ENCODE measurements around the gene IGF1. TPM values are rescaled to one million over a fixed set of nuclear protein-coding genes. Genes with fewer than 3 reads are reported as not detected.
A peak's percentile ranks its signal among the peaks of the same experiment; 100 is the strongest.

Gene IGF1
- total and polyA plus RNA-seq, 9 of the 15 experiments (the other 6 are each of a cell fraction or from before 2014, with no cell fraction given), result 3.7 to 13.9 (median 4.5) TPM

DNA sequence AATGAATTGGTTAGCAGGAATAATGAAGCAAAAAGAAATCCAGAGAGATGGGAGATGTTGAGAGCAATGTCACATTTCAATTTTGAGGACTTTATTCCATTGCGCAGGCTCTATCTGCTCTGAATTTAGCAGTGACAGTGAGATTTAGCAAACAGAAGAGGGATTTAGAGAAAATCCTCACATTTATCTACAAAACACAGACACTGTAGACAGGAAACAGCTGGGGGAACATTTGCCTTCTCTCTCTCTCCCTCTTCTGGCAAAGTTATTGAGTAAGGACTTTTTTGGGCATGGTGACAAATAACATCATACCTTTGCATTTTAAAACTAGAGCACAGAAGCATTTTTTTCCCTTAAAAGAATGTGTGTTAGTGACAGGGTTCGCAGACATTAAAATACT is at the start of gene IGF1 (continued):
- TF ChIP-seq POLR2AphosphoS5 (IDR thresholded peaks at IDR 0.05; ENCODE audit: control insufficient read depth, insufficient read depth, low read depth, low read length) (peak; percentile 63; the same call in 1 of the 2 replicates), ZNF584 (CRISPR knock-in tag; IDR thresholded peaks at IDR 0.05; ENCODE audit: low read depth) (no peak), PTTG1 (tag; IDR thresholded peaks at IDR 0.05; ENCODE audit: low read depth) (no peak), MYC (IDR thresholded peaks at IDR 0.05; ENCODE audit: low read depth, low read length) (no peak), MYC (CRISPR knock-in tag; IDR thresholded peaks at IDR 0.05; ENCODE audit: borderline replicate concordance, low read depth) (no peak), ZNF830 (CRISPR knock-in tag; IDR thresholded peaks at IDR 0.05) (no peak), BACH1 (tag; IDR thresholded peaks at IDR 0.05) (no peak), KHSRP (IDR thresholded peaks at IDR 0.05) (no peak), SOX6 (IDR thresholded peaks at IDR 0.05) (no peak), CREM (IDR thresholded peaks at IDR 0.05; ENCODE audit: low read depth) (no peak)
- TF ChIP-seq, protein P1, sequence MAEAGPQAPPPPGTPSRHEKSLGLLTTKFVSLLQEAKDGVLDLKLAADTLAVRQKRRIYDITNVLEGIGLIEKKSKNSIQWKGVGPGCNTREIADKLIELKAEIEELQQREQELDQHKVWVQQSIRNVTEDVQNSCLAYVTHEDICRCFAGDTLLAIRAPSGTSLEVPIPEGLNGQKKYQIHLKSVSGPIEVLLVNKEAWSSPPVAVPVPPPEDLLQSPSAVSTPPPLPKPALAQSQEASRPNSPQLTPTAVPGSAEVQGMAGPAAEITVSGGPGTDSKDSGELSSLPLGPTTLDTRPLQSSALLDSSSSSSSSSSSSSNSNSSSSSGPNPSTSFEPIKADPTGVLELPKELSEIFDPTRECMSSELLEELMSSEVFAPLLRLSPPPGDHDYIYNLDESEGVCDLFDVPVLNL (CRISPR knock-in tag; IDR thresholded peaks at IDR 0.05; ENCODE audit: low read depth), result no peak
- TF ChIP-seq, protein P2, sequence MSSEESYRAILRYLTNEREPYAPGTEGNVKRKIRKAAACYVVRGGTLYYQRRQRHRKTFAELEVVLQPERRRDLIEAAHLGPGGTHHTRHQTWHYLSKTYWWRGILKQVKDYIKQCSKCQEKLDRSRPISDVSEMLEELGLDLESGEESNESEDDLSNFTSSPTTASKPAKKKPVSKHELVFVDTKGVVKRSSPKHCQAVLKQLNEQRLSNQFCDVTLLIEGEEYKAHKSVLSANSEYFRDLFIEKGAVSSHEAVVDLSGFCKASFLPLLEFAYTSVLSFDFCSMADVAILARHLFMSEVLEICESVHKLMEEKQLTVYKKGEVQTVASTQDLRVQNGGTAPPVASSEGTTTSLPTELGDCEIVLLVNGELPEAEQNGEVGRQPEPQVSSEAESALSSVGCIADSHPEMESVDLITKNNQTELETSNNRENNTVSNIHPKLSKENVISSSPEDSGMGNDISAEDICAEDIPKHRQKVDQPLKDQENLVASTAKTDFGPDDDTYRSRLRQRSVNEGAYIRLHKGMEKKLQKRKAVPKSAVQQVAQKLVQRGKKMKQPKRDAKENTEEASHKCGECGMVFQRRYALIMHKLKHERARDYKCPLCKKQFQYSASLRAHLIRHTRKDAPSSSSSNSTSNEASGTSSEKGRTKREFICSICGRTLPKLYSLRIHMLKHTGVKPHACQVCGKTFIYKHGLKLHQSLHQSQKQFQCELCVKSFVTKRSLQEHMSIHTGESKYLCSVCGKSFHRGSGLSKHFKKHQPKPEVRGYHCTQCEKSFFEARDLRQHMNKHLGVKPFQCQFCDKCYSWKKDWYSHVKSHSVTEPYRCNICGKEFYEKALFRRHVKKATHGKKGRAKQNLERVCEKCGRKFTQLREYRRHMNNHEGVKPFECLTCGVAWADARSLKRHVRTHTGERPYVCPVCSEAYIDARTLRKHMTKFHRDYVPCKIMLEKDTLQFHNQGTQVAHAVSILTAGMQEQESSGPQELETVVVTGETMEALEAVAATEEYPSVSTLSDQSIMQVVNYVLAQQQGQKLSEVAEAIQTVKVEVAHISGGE (CRISPR knock-in tag; IDR thresholded peaks at IDR 0.05), result no peak
- TF ChIP-seq, protein P3, sequence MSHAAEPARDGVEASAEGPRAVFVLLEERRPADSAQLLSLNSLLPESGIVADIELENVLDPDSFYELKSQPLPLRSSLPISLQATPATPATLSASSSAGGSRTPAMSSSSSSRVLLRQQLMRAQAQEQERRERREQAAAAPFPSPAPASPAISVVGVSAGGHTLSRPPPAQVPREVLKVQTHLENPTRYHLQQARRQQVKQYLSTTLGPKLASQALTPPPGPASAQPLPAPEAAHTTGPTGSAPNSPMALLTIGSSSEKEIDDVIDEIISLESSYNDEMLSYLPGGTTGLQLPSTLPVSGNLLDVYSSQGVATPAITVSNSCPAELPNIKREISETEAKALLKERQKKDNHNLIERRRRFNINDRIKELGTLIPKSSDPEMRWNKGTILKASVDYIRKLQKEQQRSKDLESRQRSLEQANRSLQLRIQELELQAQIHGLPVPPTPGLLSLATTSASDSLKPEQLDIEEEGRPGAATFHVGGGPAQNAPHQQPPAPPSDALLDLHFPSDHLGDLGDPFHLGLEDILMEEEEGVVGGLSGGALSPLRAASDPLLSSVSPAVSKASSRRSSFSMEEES (CRISPR knock-in tag; IDR thresholded peaks at IDR 0.05), result no peak
- TF ChIP-seq, protein P4, sequence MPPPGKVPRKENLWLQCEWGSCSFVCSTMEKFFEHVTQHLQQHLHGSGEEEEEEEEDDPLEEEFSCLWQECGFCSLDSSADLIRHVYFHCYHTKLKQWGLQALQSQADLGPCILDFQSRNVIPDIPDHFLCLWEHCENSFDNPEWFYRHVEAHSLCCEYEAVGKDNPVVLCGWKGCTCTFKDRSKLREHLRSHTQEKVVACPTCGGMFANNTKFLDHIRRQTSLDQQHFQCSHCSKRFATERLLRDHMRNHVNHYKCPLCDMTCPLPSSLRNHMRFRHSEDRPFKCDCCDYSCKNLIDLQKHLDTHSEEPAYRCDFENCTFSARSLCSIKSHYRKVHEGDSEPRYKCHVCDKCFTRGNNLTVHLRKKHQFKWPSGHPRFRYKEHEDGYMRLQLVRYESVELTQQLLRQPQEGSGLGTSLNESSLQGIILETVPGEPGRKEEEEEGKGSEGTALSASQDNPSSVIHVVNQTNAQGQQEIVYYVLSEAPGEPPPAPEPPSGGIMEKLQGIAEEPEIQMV (tag; conservative IDR thresholded peaks at IDR 0.05; ENCODE audit: low read depth), result no peak

Data from K562 (cell line).